PFSK-1 (cell line): ENCODE results near the gene HES4.

ENCODE experiments used
- FOXP2 ChIP-seq: optimal IDR thresholded peaks from 2 replicates; pipeline ENCODE3; 2011; ENCODE audit warnings: borderline replicate concordance, control low read depth, inconsistent platforms; ENCODE audit not compliant: insufficient read depth; ENCODE audit errors: extremely low read length, extremely low read depth
- POLR2AphosphoS5 ChIP-seq: IDR thresholded peaks from 2 replicates; pipeline ENCODE4 v1.6.1; 2012; ENCODE audit warnings: low read depth, mild to moderate bottlenecking, control low read depth, low read length, moderate library complexity
- SIN3A ChIP-seq: IDR thresholded peaks from 2 replicates; pipeline ENCODE4 v1.6.1; 2012; ENCODE audit warnings: mild to moderate bottlenecking, low read length, moderate library complexity, borderline replicate concordance; ENCODE audit not compliant: insufficient read depth
- TAF1 ChIP-seq: IDR thresholded peaks from 2 replicates; pipeline ENCODE4 v1.6.1; 2012; ENCODE audit warnings: low read length, control low read depth, borderline replicate concordance; ENCODE audit not compliant: insufficient read depth
- TF ChIP-seq, protein P1 (sequence below), 2 experiments: IDR thresholded peaks; 2 replicates each; pipeline versions ENCODE4 v1.6.1 to v1.8.0; 2011 to 2012; ENCODE audit warnings: low read depth in 2 of 2, low read length in 2 of 2, control low read depth in 1 of 2, inconsistent platforms in 1 of 2, mild to moderate bottlenecking in 1 of 2, moderate library complexity in 1 of 2; ENCODE audit not compliant: insufficient read depth in 1 of 2

DNA sequence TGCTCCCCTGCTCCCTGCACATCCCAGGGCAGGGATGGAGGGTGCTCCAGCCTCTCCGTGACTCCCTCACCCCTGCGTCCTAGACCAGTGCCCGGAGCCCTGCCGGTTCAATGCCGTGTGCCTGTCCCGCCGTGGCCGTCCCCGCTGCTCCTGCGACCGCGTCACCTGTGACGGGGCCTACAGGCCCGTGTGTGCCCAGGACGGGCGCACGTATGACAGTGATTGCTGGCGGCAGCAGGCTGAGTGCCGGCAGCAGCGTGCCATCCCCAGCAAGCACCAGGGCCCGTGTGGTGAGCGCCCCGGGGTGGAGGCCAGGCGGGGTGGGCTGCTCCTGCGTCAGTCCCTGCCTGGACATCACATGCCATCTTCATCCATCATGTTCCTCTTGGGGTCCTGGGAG is 42.0 kb upstream of the HES4 start:
- TF ChIP-seq SIN3A (no peak), POLR2AphosphoS5 (no peak), TAF1 (no peak), FOXP2 (no peak)
- TF ChIP-seq, protein P1, sequence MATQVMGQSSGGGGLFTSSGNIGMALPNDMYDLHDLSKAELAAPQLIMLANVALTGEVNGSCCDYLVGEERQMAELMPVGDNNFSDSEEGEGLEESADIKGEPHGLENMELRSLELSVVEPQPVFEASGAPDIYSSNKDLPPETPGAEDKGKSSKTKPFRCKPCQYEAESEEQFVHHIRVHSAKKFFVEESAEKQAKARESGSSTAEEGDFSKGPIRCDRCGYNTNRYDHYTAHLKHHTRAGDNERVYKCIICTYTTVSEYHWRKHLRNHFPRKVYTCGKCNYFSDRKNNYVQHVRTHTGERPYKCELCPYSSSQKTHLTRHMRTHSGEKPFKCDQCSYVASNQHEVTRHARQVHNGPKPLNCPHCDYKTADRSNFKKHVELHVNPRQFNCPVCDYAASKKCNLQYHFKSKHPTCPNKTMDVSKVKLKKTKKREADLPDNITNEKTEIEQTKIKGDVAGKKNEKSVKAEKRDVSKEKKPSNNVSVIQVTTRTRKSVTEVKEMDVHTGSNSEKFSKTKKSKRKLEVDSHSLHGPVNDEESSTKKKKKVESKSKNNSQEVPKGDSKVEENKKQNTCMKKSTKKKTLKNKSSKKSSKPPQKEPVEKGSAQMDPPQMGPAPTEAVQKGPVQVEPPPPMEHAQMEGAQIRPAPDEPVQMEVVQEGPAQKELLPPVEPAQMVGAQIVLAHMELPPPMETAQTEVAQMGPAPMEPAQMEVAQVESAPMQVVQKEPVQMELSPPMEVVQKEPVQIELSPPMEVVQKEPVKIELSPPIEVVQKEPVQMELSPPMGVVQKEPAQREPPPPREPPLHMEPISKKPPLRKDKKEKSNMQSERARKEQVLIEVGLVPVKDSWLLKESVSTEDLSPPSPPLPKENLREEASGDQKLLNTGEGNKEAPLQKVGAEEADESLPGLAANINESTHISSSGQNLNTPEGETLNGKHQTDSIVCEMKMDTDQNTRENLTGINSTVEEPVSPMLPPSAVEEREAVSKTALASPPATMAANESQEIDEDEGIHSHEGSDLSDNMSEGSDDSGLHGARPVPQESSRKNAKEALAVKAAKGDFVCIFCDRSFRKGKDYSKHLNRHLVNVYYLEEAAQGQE (IDR thresholded peaks at IDR 0.05; ENCODE audit: insufficient read depth in 1 of 2, low read depth in 2 of 2, low read length in 2 of 2) = no peak
